T-helper 1 cell (primary cell): ENCODE data around the gene GRHPR.
"Not testable (repeated sequence)": the region's sequence is repeated elsewhere in the genome, so short reads cannot be mapped to it uniquely, and the experiment has no call there.

Source experiments
- DNase-seq, 5 donors: peaks; one replicate each; pipeline ENCODE4 v3.0.0-alpha.2; 2012 to 2020

Gene GRHPR

DNA sequence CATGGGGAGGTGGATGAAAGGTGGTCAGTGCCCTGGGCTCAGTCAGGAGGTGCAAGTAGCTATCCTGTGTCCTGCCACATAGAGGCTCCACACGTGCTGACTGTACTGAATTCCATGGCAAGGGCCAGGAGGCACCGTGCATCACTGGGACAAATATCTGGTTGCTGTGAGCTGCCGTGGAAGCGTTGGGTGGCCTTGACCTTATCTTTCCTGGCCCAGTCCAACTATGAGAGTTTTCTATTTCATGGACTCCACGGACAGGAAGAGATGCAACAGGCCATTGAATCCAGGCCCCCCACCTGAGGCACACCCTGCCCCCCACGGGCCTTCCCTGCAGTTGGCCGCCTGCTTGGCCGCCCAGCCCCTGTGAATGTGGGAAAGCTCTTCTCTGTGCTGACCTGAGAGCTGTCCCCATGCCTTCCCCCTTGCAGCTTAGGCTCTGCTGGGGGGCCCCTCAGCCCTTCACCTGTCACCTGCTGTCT is 1.7 kb downstream of the GRHPR start:
- no peak for DNase-seq

DNA sequence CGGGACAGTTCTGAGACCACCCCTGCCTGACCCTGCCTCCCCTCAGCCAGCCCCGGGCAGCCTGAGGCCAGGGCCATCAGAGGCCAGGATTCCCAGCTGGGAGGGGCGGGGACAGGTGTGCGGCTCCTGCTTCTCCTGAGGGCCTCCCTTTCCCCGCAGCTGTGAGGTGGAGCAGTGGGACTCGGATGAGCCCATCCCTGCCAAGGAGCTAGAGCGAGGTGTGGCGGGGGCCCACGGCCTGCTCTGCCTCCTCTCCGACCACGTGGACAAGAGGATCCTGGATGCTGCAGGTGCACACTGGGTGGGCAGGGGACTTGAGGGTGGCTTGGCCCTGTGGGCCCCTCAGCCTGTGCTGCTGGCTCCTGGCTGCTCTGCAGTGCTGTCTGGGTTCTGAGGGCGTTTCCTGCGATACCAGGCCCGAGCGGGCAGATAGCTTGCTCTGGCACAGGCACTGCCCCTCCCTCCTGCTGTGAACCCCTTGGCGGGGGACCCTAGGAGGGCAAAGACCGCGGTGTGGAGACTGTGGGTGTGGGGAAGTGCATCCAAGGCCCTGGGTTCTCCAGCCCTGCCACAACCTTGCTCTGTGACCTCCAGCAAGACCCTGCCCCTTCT is 2.3 kb downstream of the GRHPR start:
- no peak for DNase-seq

DNA sequence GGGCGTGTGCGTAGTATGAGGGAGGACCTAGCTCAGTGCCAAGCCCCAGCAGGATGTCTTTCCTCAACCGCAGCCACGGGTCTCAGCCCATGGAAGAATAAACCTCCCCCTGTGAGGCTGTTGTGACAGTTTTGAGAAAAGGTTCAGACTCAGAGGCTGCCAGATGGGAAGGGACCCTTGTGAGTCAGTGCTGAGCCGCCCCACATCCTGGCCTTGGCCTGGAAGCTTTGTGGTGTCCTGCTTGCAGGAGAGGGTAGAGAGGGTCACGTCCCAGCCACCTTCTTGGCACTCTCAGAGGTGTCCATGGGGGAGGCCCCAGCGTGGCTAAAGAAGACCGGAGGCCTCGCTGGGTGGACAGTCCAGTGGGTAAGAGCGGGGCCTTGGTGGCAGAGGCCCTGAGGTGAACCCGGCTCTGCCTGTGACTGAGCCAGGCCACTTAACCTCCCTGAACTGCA is 2.8 kb downstream of the GRHPR start:
- no peak for DNase-seq

DNA sequence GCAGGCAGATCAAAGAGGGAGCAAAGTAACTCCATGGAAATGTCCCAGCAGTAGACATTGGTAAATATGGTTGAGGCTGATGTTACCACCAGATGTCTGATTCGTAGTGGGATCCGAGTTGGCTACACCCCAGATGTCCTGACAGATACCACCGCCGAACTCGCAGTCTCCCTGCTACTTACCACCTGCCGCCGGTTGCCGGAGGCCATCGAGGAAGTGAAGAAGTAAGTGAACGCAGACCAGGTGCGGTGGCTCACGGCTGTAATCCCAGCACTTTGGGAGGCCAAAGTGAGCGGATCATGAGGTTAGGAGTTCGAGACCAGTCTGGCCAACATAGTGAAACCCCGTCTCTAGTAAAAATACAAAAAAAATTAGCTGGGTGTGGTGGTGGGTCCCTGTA is 3.9 kb downstream of the GRHPR start:
- not testable (repeated sequence) for DNase-seq

DNA sequence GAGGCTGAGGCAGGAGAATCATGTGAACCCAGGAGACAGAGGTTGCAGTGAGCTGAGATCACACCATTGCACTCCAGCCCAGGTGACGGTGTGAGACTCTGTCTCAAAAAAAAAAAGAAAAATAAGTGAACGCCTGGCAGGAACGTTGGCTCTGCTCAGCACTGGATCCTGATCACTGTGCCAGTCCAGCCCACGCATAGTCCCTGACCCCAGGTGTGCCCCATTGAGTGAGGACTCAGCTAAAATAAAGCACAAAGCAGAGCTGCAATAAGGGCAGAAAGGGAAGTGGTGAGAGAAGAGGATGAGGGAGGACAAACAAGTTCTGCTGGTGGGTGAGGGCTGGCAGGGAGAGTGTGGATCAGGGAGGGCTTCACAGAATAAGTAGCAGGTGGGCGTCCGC is 4.3 kb downstream of the GRHPR start:
- DNase-seq: no peak

DNA sequence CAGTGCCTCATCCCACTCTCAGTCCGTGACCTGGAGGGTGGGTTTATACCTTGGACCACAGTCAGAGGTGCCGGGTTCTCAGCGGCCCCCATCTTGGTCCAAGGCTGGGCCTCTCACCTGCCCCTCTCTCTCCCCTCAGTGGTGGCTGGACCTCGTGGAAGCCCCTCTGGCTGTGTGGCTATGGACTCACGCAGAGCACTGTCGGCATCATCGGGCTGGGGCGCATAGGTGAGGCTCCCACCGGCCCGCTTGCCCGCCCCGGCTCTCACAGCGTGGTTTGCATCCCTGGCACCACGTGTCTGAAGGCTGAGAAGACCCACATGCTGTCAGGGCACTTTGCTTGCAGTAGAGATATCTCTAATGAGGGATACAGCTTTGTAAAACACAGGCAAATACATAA is 5.8 kb downstream of the GRHPR start:
- DNase-seq: no peak

DNA sequence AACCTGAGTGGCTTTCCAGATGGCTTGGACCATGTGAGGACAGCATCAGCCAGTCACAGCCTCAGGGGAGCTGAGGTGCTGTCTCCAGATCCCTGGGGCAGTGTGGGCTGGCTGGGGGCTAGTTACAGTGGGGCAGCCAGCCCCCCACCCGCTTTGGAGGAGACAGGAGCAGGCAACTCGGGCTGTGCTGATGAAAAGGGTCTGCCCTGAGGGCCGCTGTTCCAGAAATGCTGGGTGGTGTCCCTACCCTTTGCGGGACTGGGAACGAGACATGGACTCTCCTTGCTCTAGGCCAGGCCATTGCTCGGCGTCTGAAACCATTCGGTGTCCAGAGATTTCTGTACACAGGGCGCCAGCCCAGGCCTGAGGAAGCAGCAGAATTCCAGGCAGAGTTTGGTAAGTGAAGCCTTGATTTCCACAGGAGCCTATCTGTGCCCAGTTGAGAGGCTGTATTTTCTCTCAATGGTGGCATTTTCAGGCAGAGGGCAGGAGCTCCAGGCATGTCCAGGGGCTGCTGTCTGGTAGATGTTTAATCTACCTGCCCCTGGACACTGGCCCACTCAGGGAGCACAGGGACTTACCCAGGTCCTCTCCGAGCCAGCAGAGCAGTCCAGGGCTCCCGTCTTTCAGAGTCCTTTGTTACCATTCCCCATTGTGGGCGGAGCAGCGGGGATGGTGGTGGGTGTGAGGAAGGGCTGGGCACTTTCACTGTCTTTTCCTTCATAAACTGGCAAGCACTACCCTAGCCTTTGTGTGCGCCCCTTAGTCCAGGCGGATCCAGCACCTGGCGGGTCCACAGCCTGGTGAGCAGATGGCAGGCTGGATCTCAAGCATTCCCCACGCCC is 7.2 kb downstream of the GRHPR start:
- DNase-seq: no peak

DNA sequence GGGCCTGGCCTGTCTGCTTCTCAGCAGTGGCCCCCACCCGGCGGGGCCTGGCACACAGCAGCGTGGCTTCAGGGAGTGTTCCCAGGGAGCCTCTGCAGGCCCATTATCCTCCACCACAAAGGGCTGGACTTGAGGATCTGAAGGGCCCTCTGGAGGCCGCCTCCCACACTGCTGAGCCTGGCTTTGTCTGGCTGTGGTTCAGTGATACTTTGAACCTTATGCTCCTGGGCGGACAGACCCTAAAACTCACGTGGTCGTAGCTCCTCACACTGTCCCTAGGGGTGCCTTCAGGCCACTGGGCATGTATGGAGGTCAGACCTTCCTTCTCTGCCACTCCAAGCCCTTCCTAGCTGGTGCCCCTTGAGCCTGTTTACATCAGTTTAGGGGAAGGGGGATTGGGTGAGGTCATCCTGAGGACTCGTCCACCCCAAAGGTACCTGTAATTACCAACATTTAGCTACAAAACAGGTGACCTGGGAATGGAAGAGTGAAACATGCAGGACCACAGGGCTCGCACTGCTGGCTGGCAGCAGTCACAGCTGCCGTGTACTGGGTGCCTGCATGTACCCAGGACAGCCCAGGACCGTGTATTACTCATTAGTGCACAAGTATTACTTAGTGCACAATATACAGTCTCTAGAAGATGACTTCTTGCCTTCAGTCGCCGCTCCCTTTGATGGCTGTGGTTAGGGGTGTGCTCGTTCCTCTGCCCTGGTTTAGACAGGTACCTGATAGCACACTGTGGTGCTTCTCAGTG is 8.5 kb downstream of the GRHPR start:
- no peak for DNase-seq

DNA sequence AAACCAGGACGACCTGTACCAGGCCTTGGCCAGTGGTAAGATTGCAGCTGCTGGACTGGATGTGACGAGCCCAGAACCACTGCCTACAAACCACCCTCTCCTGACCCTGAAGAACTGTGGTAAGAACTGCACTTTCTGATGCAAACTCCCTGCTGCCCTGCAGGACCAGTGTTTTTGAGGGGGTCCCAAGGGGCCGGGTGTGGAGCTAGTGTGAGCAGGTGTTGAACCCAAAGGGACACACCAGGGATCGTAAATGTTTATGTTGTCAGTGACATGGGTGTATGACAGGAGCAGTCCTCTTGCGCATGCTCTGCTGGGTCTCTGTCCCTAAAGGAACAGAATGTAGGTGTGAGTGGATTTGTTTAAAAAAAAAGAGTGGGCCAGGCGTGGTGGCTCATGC is 9.5 kb downstream of the GRHPR start:
- no peak for DNase-seq

DNA sequence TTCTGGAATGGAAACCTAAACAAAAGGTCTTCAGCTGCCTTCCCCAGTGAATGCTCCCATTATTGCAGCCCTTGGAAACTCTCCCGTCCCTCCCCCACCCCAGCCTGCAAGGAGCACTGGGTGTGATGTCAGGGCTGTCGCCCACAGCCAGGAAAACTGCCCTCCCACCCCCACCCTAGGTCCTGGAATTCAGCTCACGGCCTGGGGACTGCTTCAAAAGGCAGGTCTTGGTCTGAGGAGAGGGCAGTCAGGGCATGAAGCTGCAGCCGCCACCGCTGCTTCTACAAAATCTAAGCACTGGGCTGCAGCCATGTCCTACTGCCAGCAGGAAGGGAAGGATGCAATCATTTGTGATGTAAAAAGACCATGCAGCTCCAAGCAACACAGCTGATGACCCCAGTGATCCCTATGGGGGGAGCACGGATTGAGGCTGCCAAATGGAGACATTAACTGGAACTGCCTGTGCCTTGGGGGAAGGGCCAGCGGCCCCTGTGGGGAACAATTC is 11.4 kb downstream of the GRHPR start:
- no peak for DNase-seq

DNA sequence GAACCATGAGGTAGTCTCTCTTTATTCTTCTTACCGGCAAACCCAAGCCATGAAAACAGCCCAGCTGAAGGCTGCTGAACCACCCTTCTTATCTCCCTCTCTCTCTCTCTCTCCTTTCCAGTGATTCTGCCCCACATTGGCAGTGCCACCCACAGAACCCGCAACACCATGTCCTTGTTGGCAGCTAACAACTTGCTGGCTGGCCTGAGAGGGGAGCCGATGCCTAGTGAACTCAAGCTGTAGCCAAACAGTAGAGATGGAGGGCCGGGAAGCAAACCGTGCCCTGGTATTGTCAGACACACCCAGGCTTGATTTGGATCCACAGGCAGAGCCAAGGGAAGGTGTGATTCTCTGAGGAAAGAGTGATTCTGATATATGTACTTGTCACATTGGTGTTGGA is 14.0 kb downstream of the GRHPR start:
- DNase-seq: no peak

DNA sequence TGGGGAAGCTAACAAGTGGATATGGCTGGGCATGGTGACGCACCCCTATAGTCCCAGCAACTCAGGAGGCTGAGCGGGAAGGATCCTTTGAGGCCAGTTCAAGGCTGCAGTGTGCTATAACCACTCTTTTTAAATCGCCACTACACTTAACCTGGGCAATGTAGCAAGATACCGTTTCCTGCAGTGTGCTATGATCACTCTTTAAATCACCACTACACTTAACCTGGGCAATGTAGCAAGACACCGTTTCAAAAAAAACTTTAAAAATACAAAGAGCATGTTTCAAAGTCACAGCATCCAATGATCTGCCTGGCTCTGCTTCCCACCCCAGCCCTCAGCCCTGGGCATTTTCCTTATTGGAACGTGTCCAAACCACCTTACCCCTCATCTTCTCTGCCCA is 14.5 kb downstream of the GRHPR start:
- DNase-seq: no peak

DNA sequence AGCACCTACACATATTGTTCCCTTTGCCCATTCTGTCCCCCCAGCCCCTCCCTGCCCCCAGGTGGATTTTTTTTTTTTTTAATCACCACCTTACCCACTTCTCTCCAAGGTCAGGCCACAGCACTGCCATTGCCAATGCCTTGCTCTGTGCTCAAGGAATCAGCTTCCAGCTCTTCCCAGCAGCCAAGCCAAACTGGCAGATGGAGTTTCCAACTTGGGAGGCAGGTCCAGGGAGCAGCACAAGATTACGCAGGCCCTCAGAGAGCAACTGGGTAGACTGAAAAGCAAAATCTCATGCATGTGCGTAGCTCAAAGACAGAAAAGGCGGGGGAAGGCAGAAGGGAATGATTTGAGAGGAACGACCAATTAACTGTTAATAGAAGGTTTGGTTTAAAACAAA is 15.1 kb downstream of the GRHPR start:
- DNase-seq: no peak

DNA sequence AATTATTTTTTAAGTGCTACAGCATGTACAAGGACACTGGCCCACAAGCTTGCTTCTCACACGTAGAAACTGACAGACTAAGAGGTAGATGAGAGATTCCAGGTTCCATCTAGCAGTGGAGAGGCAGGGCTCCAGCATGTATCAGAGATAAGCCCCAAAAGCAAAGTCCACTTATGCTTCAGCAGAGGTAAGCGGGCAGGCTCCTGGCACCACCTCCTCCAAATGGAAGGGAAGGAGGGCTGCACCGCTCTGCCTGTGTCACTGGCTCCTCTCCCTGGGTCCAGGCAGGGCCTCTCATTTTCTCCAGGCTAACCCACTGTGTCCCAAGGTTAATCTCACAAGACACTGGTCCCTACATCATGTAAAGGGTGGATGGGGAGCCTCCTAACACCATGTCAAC is 15.9 kb downstream of the GRHPR start:
- no peak for DNase-seq

DNA sequence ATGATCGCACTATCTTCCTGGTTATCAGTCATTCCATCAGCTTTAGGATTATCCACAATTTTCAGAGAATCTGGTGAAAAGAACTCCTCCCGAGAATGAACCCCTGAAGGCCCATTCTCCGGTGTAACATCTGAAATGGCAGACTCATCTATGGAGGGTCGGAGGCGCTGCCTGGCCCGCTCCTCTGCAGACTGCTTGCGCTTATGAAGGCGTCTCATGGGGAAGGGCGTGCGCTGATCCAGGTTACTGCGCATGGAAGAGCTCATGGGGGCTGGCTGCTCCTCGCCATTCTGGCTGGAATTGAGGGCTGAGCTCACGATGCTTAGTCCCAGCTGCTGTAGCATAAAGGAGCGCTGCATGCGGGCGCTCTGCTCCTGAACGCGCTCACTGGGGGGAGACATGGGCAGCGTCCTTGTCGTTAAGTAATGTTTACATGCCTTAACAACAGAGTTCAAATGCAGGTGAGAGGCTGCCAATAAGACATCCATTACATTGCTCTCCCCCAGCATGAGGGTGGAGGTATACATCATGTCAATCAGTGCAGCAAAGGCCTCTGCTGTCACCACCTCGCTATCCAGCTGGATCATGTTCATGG is 19.4 kb downstream of the GRHPR start:
- DNase-seq: no peak

DNA sequence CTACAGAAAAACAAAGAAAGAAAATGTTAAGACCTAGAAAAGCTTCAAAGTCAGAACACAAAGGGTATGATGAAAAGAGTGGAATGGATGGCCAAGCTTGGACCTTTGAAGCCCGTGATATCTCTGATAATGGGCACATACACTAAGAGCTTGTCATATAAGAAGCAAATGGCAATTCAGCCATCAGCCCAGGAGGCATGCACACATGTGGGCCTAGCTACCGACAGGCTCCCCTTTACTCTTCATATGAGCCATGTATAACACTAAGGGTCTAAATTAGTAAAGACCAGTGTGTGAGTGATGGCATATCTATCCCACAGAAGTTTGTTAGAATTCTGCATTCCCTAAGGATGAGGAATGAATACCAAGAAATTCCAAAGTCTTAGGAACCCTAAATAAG is 20.1 kb downstream of the GRHPR start:
- DNase-seq: no peak

DNA sequence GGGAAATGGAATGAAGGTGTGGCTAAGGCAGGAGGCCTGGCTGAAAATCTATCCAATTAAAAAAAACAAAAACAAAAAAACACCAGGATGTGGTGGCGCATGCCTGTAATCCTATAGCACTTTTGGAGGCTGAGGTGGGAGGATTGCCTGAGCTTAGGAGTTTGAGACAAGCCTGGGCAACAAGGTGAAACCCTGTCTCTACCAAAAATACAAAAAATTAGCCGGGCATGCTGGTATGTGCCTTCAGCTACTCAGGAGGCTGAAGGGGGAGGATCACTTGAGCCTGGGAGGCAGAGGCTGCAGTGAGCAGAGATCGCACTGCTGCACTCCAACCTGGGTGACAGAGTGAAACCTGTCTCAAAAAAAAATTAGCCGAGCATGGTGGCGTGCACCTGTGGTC is 21.1 kb downstream of the GRHPR start:
- no peak for DNase-seq

DNA sequence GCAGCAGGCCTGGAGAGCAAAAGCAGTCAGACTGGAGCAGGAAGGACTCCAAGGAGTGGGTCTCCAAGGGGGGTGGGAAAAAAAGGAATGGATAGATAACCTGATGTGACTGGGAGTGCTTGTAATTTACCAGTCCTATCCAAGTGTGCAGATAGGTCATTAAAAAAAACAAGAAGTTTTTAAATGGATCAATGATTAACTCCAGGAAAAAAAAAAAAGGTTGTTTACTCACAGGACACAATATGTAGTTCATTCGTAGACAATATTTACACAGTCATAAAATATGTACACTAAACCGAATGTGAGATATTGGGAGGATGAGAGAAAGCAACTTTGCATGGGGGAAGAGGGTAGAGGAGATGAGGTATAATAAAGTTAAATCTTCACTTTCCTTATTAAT is 22.4 kb downstream of the GRHPR start:
- no peak for DNase-seq

DNA sequence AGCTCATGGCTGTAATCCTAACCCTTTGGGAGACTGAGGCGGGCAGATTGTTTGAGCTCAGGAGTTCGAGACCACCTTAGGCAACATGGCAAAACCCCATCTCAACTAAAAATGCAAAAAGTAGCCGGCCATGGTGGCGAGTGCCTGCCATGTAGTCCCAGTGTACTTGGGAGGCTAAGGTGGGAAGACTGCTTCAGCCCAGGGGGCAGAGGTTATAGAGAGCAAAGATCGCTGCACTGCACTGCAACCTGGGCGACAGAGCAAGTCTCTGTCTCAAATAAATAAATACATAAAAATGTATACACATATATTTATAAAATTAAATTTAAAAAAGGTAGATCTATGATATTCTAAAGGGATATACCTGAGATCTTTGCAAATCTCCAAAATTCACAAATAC is 23.3 kb downstream of the GRHPR start:
- no peak for DNase-seq

DNA sequence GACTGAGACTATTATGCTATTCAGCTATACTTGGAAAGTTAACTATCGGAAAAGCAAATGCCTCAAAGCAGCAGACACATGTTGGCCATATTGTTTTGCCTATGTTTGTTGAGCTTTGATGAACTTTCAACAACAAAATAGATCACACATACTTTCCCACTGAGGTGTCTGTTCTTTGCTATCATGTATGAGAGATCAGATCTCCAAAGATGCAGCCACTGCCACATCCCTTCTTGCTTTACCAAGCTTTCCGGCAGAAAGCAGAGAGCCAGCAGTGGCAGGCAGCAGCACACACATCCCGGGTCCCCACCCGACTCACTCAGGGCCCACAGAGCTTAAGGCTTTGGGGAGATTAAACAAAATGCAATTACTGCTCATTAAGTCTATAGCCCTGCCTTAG is 23.9 kb downstream of the GRHPR start:
- no peak for DNase-seq

DNA sequence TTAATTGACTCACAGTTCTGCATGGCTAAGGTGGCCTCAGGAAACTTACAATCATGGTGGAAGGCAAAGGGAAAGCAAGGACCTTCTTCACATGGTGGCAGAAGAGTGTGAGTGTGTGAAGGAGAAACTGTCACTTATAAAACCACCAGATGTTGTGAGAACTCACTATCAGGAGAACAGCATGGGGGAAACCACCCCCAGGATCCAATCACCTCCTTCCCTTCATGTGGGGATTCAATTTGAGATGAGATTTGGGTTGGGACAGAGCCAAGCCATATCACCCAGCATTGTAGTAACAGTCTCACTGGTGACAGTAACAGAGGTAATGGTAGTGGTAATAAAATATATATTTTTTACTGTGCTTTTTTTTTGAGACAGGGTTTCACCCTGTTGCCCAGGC is 24.6 kb downstream of the GRHPR start:
- no peak for DNase-seq

DNA sequence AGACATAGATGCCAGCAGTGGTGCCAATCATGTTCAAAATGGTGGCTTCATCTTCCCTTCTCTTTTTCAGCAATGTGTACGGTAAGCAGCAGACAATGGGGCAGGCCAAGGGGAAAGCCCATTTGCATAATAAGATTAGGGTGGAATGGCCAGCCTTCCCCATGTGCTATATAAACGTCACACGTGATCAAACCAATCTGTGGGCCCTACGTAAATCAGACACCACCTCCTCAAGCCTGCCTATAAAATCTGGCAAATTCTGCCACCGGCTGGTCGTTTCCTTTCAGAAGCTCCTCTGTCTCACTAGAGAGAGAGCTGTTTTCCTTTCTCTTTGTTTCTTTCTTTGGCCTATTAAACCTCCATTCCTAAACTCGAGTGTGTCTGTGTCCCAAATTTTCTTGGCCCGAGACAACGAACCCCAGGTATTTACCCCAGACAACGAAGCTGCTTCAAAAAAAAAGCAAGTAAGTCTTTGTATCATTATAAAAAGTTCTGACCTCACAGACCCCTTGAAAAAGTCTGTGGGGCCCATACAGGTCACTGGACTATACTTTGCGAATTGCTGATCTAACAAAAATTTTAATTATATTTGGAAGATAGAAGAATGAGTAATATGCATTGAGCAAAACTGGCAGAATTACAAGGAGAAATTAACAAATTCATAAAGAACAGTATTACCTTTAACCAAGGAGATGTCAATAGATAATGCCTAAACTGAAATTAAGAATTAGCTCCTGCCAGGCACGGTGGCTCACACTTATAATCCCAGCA is 27.6 kb downstream of the GRHPR start:
- DNase-seq: no peak
